ENCODE measurements around the gene GUCY1A2.

Gene GUCY1A2

GRCh38 chr11:106625566-106625965, 392.7 kb downstream of the GUCY1A2 start:
- no peak for DNase-seq

- no peak for DNase-seq
These were observed 393.9 kb downstream of the GUCY1A2 start for GRCh38 chr11:106624377-106624776.

All from NCI-H1436 treated with DMSO at 0.1 percent for 48 hours (cell line).